Cardiac muscle cell (in vitro differentiated cells and primary cell): ENCODE data around the gene ARHGAP26. TPM values are rescaled to one million over a fixed set of nuclear protein-coding genes. Genes with fewer than 3 reads are reported as not detected.
A peak's percentile ranks its signal among the peaks of the same experiment; 100 is the strongest.
"Not testable (repeated sequence)": the region's sequence is repeated elsewhere in the genome, so short reads cannot be mapped to it uniquely, and the experiment has no call there.

Source experiments
- DNase-seq, 2 donors: peaks; one replicate each; pipeline versions ENCODE4 v3.0.0 to v3.0.0-alpha.2; 2010 to 2017; ENCODE audit warnings: low read depth in 1 of 2, low spot score in 1 of 2
- H3K27ac ChIP-seq: fragments of 200-600 bp; sonication (generic); 2 replicates; pipeline ENCODE4 v1.5.1; 2016
- H3K27me3 ChIP-seq: fragments of 200-600 bp; sonication (generic); 2 replicates; pipeline ENCODE4 v1.6.0; 2016; ENCODE audit warnings: control low read depth
- H3K36me3 ChIP-seq: fragments of 200-600 bp; sonication (generic); 2 replicates; pipeline ENCODE4 v1.5.1; 2016; ENCODE audit warnings: control low read depth
- H3K4me1 ChIP-seq: fragments of 200-600 bp; sonication (generic); 2 replicates; pipeline ENCODE4 v1.8.1; 2017; ENCODE audit warnings: low read depth, mild to moderate bottlenecking, mixed run types
- H3K4me3 ChIP-seq: fragments of 200-600 bp; sonication (generic); 2 replicates; pipeline ENCODE4 v1.5.1; 2016; ENCODE audit warnings: mild to moderate bottlenecking
- H3K9me3 ChIP-seq: fragments of 200-600 bp; sonication (generic); 2 replicates; pipeline ENCODE4 v1.5.1; 2017; ENCODE audit warnings: low read depth, mild to moderate bottlenecking, control low read depth
- polyA plus RNA-seq: library from polyadenylated mRNA; unstranded; fragments of >200 nt; fragmentation: Nextera tagmentation; extraction: Ambion mirVana; gene quantifications from 2 replicates; pipeline ENCODE4 v1.2.1, GENCODE V29; 2016
- total RNA-seq: library from RNA; depleted of rRNA; stranded (reverse); fragments of >200 nt; gene quantifications from 2 replicates; pipeline ENCODE4 v1.2.3, GENCODE V29; 2016
- TF ChIP-seq, protein P1 (sequence below): IDR thresholded peaks from 2 replicates; pipeline ENCODE4 v1.5.1; 2012; ENCODE audit warnings: low read depth, mild to moderate bottlenecking, low read length

Gene ARHGAP26
- total and polyA plus RNA-seq, 2 experiments from 2014 or later = 12.7 to 16.2 TPM

- H3K9me3 ChIP-seq = no peaks in the 10 kb centered on the region
- no peak overlapping the region for H3K4me3 ChIP-seq
- TF ChIP-seq, protein P1, sequence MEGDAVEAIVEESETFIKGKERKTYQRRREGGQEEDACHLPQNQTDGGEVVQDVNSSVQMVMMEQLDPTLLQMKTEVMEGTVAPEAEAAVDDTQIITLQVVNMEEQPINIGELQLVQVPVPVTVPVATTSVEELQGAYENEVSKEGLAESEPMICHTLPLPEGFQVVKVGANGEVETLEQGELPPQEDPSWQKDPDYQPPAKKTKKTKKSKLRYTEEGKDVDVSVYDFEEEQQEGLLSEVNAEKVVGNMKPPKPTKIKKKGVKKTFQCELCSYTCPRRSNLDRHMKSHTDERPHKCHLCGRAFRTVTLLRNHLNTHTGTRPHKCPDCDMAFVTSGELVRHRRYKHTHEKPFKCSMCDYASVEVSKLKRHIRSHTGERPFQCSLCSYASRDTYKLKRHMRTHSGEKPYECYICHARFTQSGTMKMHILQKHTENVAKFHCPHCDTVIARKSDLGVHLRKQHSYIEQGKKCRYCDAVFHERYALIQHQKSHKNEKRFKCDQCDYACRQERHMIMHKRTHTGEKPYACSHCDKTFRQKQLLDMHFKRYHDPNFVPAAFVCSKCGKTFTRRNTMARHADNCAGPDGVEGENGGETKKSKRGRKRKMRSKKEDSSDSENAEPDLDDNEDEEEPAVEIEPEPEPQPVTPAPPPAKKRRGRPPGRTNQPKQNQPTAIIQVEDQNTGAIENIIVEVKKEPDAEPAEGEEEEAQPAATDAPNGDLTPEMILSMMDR = no peak
- H3K27ac ChIP-seq = no peak overlapping the region
- no peaks in the 10 kb centered on the region for H3K27me3 ChIP-seq
- no peaks in the 10 kb centered on the region for H3K4me1 ChIP-seq
- DNase-seq = no peak
- H3K36me3 ChIP-seq = no peaks in the 10 kb centered on the region
Measured at GRCh38 chr5:142947427-142947709, 177.2 kb downstream of the ARHGAP26 start.

GRCh38 chr5:142952229-142952628, 182.1 kb downstream of the ARHGAP26 start:
- Histone ChIP-seq H3K4me3 (no peak overlapping the region), H3K36me3 (no peaks in the 10 kb centered on the region), H3K27ac (no peak overlapping the region), H3K27me3 (no peaks in the 10 kb centered on the region), H3K9me3 (no peaks in the 10 kb centered on the region), H3K4me1 (peaks cover 12% of the 10 kb centered on the region)
- DNase-seq = no peak
- TF ChIP-seq, protein P1 = no peak

DNA sequence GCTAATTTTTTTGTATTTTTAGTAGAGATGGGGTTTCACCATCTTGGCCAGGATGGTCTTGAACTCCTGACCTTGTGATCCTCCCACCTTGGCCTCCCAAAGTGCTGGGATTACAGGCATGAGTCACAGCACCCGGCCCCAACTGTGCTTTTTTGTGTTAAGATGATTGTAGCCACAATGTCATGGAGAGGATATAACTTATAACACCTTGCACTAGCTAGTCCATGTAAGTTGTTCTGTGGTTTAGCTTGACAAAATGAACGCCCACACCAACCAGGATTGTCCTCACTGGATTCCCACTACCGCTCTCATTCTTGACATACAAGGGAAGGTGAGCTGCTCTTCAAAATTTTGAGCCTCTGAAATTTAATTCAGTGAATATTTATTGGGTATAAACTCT, 182.7 kb downstream of the ARHGAP26 start:
- DNase-seq, H3K36me3 ChIP-seq, H3K27ac ChIP-seq, H3K27me3 ChIP-seq, H3K4me3 ChIP-seq, H3K9me3 ChIP-seq: not testable (repeated sequence)
- peaks cover 19% of the 10 kb centered on the region for H3K4me1 ChIP-seq

GRCh38 chr5:142954455-142954854, 184.3 kb downstream of the ARHGAP26 start:
- no peak overlapping the region for H3K4me3 ChIP-seq
- TF ChIP-seq, protein P1 = no peak
- H3K36me3 ChIP-seq = no peaks in the 10 kb centered on the region
- no peak overlapping the region for H3K27ac ChIP-seq
- DNase-seq = no peak
- H3K27me3 ChIP-seq = no peaks in the 10 kb centered on the region
- H3K4me1 ChIP-seq = peaks cover 34% of the 10 kb centered on the region
- H3K9me3 ChIP-seq = no peaks in the 10 kb centered on the region

DNA sequence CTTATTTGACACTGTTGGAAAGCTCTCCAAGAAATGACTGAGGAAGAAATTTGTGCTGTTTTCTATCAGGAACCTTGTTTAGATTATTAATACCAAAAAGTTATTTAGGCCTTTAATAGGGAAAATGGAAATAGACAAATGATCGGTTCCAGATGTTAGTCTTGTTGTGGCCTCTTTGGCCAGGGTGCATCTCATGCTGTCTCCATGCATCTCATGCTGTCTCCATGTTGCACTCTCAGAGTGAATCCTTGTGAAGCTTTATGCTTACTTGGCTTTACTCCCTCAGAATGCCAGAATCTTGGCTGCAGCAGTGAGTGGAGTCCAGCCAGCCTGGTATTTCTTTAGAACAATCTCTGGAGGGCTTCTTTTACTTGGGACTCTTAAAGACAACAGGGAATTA, 185.5 kb downstream of the ARHGAP26 start:
- Histone ChIP-seq H3K36me3 (no peaks in the 10 kb centered on the region), H3K9me3 (no peaks in the 10 kb centered on the region), H3K27ac (peak overlapping the region; percentile 7), H3K27me3 (no peaks in the 10 kb centered on the region), H3K4me3 (no peak overlapping the region), H3K4me1 (peaks cover 36% of the 10 kb centered on the region)
- TF ChIP-seq, protein P1 = no peak
- peak in 1 of 2 donors; percentile 42 for DNase-seq

GRCh38 chr5:142957528-142957927, 187.4 kb downstream of the ARHGAP26 start:
- H3K27me3 ChIP-seq = no peaks in the 10 kb centered on the region
- no peaks in the 10 kb centered on the region for H3K9me3 ChIP-seq
- peaks cover 36% of the 10 kb centered on the region for H3K4me1 ChIP-seq
- no peak overlapping the region for H3K4me3 ChIP-seq
- H3K27ac ChIP-seq = peak overlapping the region; percentile 74
- TF ChIP-seq, protein P1 = no peak
- H3K36me3 ChIP-seq = no peaks in the 10 kb centered on the region
- peak in 1 of 2 donors; percentile 35 for DNase-seq
